K562 (cell line): ENCODE measurements around the gene MYH6. TPM values are rescaled to one million over a fixed set of nuclear protein-coding genes. Genes with fewer than 3 reads are reported as not detected.

Source experiments
- BHLHE40 ChIP-seq: IDR thresholded peaks from 2 replicates; pipeline ENCODE4 v1.6.1; 2011; ENCODE audit warnings: low read length, improper control_type of control experiment
- CBX8 ChIP-seq: fragments of 200-600 bp; sonication (generic); IDR thresholded peaks from 2 replicates; pipeline ENCODE4 v1.6.1; 2012; ENCODE audit warnings: borderline replicate concordance, mixed run types, low read depth, mild to moderate bottlenecking, moderate library complexity, mixed read lengths, low read length, control low read depth, inconsistent platforms; ENCODE audit not compliant: poor library complexity, severe bottlenecking; ENCODE audit errors: extremely low read depth
- CHD7 ChIP-seq: fragments of 200-600 bp; sonication (generic); IDR thresholded peaks from one replicate; pipeline ENCODE4 v1.6.1; 2012; ENCODE audit warnings: mild to moderate bottlenecking, low read depth, low read length, inconsistent platforms
- E2F3 ChIP-seq: fragments of 250-450 bp; sonication (Bioruptor Pico); IDR thresholded peaks from 2 replicates; pipeline ENCODE4 v1.4.0; 2020; ENCODE audit warnings: mild to moderate bottlenecking
- NR1H2 ChIP-seq: sonication (generic); formaldehyde crosslinking; IDR thresholded peaks from 2 replicates; pipeline ENCODE4 v1.4.0; 2020; ENCODE audit warnings: mild to moderate bottlenecking, missing genetic modification reagents
- SIX5 ChIP-seq, 2 experiments: IDR thresholded peaks; 2 replicates each; pipeline ENCODE4 v1.6.1; 2011; ENCODE audit warnings: low read length in 2 of 2, borderline replicate concordance in 1 of 2, low read depth in 1 of 2, mild to moderate bottlenecking in 1 of 2, moderate library complexity in 1 of 2; ENCODE audit not compliant: insufficient read depth in 1 of 2
- XRCC3 ChIP-seq: fragments of 450-650 bp; IDR thresholded peaks from 2 replicates; pipeline ENCODE4 v1.6.1; 2017; ENCODE audit warnings: mild to moderate bottlenecking, moderate library complexity
- ZBTB8A ChIP-seq: fragments of 450-650 bp; IDR thresholded peaks from 2 replicates; pipeline ENCODE4 v1.6.1; 2018; ENCODE audit warnings: mild to moderate bottlenecking, moderate library complexity; ENCODE audit not compliant: partially characterized antibody
- ZNF280B ChIP-seq: fragments of 250-450 bp; sonication (Bioruptor Pico); IDR thresholded peaks from 2 replicates; pipeline ENCODE4 v1.5.1; 2021; ENCODE audit warnings: mild to moderate bottlenecking
- ZNF384 ChIP-seq: IDR thresholded peaks from 2 replicates; pipeline ENCODE4 v1.6.1; 2012; ENCODE audit warnings: low read depth, low read length, improper control_type of control experiment
- polyA plus RNA-seq, 8 experiments: library from polyadenylated mRNA; depleted of rRNA in 4 of 8; stranded (reverse) in 5 of 8; unstranded in 3 of 8; fragments of >200 nt; fragmentation: Nextera tagmentation in 2 of 8; fragmentation: Illumina TruSeq in 1 of 8; extraction: Ambion mirVana in 2 of 8; extraction: Trizol in 1 of 8; gene quantifications; 2 replicates each; pipeline versions ENCODE4 v1.2.1 to v1.2.3, GENCODE V29; 2011 to 2014; ENCODE audit warnings: inconsistent platforms in 1 of 8, missing spikeins in 1 of 8
- total RNA-seq, 7 experiments: library from RNA; depleted of rRNA in 6 of 7; stranded (reverse); fragments of >200 nt in 6 of 7; fragmentation: Illumina TruSeq in 2 of 7; extraction: Trizol in 2 of 7; gene quantifications; 2 replicates each; pipeline versions ENCODE4 v1.2.1 to v1.2.3, GENCODE V29; 2011 to 2021; ENCODE audit warnings: low replicate concordance in 1 of 7

Gene MYH6
- total and polyA plus RNA-seq, 9 of the 15 experiments (the other 6 are each of a cell fraction or from before 2014, with no cell fraction given) = not detected

GRCh38 chr14:23377573-23378563 lies 30.2 kb downstream of the MYH6 start (continued):
- TF ChIP-seq CHD7 (no peak), XRCC3 (no peak), ZNF280B (no peak), NR1H2 (no peak), ZNF384 (no peak), ZBTB8A (no peak), SIX5 (IDR thresholded peaks at IDR 0.05; ENCODE audit: borderline replicate concordance in 1 of 2, insufficient read depth in 1 of 2, low read depth in 1 of 2, low read length in 2 of 2) (no peak), E2F3 (CRISPR knock-in tag) (no peak), CBX8 (no peak), BHLHE40 (no peak)
